ENCODE data around the gene MACROD2.

Gene MACROD2

GRCh38 chr20:15047601-15048000 lies 1052.3 kb downstream of the MACROD2 start:
- no peak for DNase-seq (ENCODE audit: low spot score)

GRCh38 chr20:15056246-15056645 lies 1060.9 kb downstream of the MACROD2 start:
- no peak for DNase-seq (ENCODE audit: low spot score)

GRCh38 chr20:15058841-15059240 lies 1063.5 kb downstream of the MACROD2 start:
- DNase-seq (ENCODE audit: low spot score), result no peak

- DNase-seq (ENCODE audit: low spot score), result no peak
These were observed 1064.1 kb downstream of the MACROD2 start for GRCh38 chr20:15059438-15059837.

GRCh38 chr20:15060265-15061060 lies 1065.1 kb downstream of the MACROD2 start:
- DNase-seq (ENCODE audit: low spot score), result no peak

GRCh38 chr20:15061061-15061430 lies 1065.7 kb downstream of the MACROD2 start:
- DNase-seq (ENCODE audit: low spot score), result no peak

GRCh38 chr20:15061955-15062354 lies 1066.6 kb downstream of the MACROD2 start:
- DNase-seq (ENCODE audit: low spot score), result peak; percentile 60

- no peak for DNase-seq (ENCODE audit: low spot score)
These were observed 1067.8 kb downstream of the MACROD2 start for GRCh38 chr20:15063081-15063480.

GRCh38 chr20:15064741-15065140 lies 1069.4 kb downstream of the MACROD2 start:
- no peak for DNase-seq (ENCODE audit: low spot score)

GRCh38 chr20:15065794-15066193 lies 1070.5 kb downstream of the MACROD2 start:
- no peak for DNase-seq (ENCODE audit: low spot score)

GRCh38 chr20:15068486-15068885 lies 1073.2 kb downstream of the MACROD2 start:
- DNase-seq (ENCODE audit: low spot score), result no peak

- DNase-seq (ENCODE audit: low spot score), result peak; percentile 17
These were observed 1074.0 kb downstream of the MACROD2 start for GRCh38 chr20:15069355-15069754.

GRCh38 chr20:15071085-15071808 lies 1075.9 kb downstream of the MACROD2 start:
- DNase-seq (ENCODE audit: low spot score), result no peak

- no peak for DNase-seq (ENCODE audit: low spot score)
These were observed 1077.0 kb downstream of the MACROD2 start for GRCh38 chr20:15072316-15072715.

- DNase-seq (ENCODE audit: low spot score), result no peak
These were observed 1080.3 kb downstream of the MACROD2 start for GRCh38 chr20:15075586-15075985.

GRCh38 chr20:15076785-15077184 lies 1081.5 kb downstream of the MACROD2 start:
- no peak for DNase-seq (ENCODE audit: low spot score)

- no peak for DNase-seq (ENCODE audit: low spot score)
These were observed 1082.5 kb downstream of the MACROD2 start for GRCh38 chr20:15077733-15078250.

- no peak for DNase-seq (ENCODE audit: low spot score)
These were observed 1084.5 kb downstream of the MACROD2 start for GRCh38 chr20:15079594-15080340.

- no peak for DNase-seq (ENCODE audit: low spot score)
These were observed 1085.9 kb downstream of the MACROD2 start for GRCh38 chr20:15081261-15081660.

- no peak for DNase-seq (ENCODE audit: low spot score)
These were observed 1096.2 kb downstream of the MACROD2 start for GRCh38 chr20:15091421-15092037.

- DNase-seq (ENCODE audit: low spot score), result no peak
These were observed 1103.0 kb downstream of the MACROD2 start for GRCh38 chr20:15098351-15098750.

GRCh38 chr20:15099130-15099529 lies 1103.8 kb downstream of the MACROD2 start:
- no peak for DNase-seq (ENCODE audit: low spot score)
